HEK293 (cell line): ENCODE measurements around the gene PPIE.

Source experiments
- ATF2 ChIP-seq: fragments of 450-650 bp; formaldehyde crosslinking; IDR thresholded peaks from 2 replicates; pipeline ENCODE4 v1.5.1; 2016; ENCODE audit warnings: missing biosample characterization, missing genetic modification characterization, low read depth
- MYNN ChIP-seq: fragments of 450-650 bp; formaldehyde crosslinking; IDR thresholded peaks from 2 replicates; pipeline ENCODE4 v1.5.1; 2016; ENCODE audit warnings: missing biosample characterization, missing genetic modification characterization, borderline replicate concordance
- MZF1 ChIP-seq: fragments of 450-650 bp; formaldehyde crosslinking; IDR thresholded peaks from 2 replicates; pipeline ENCODE4 v1.5.1; 2017; ENCODE audit warnings: missing biosample characterization, missing genetic modification characterization, borderline replicate concordance
- ZBTB1 ChIP-seq: fragments of 450-650 bp; formaldehyde crosslinking; IDR thresholded peaks from 2 replicates; pipeline ENCODE4 v1.5.1; 2016; ENCODE audit warnings: missing biosample characterization, missing genetic modification characterization
- ZBTB21 ChIP-seq: fragments of 450-650 bp; formaldehyde crosslinking; IDR thresholded peaks from 2 replicates; pipeline ENCODE4 v1.5.1; 2017; ENCODE audit warnings: missing biosample characterization, missing genetic modification characterization
- ZBTB49 ChIP-seq: fragments of 450-650 bp; formaldehyde crosslinking; IDR thresholded peaks from 2 replicates; pipeline ENCODE4 v1.5.1; 2016; ENCODE audit warnings: missing biosample characterization, missing genetic modification characterization, low read depth
- ZBTB8A ChIP-seq: fragments of 450-650 bp; formaldehyde crosslinking; IDR thresholded peaks from 2 replicates; pipeline ENCODE4 v1.5.1; 2016; ENCODE audit warnings: missing biosample characterization, missing genetic modification characterization
- ZIC2 ChIP-seq: fragments of 450-650 bp; formaldehyde crosslinking; IDR thresholded peaks from 2 replicates; pipeline ENCODE4 v1.5.1; 2016; ENCODE audit warnings: missing biosample characterization, missing genetic modification characterization
- ZNF138 ChIP-seq: fragments of 450-650 bp; formaldehyde crosslinking; IDR thresholded peaks from 2 replicates; pipeline ENCODE4 v1.5.1; 2016; ENCODE audit warnings: missing biosample characterization, missing genetic modification characterization, borderline replicate concordance
- ZNF24 ChIP-seq: fragments of 450-650 bp; formaldehyde crosslinking; IDR thresholded peaks from 2 replicates; pipeline ENCODE4 v1.5.1; 2016; ENCODE audit warnings: missing biosample characterization, missing genetic modification characterization
- ZNF311 ChIP-seq: fragments of 450-650 bp; formaldehyde crosslinking; IDR thresholded peaks from 2 replicates; pipeline ENCODE4 v1.5.1; 2017; ENCODE audit warnings: missing biosample characterization, missing genetic modification characterization, borderline replicate concordance
- ZNF404 ChIP-seq: fragments of 450-650 bp; formaldehyde crosslinking; IDR thresholded peaks from 2 replicates; pipeline ENCODE4 v1.5.1; 2017; ENCODE audit warnings: missing biosample characterization, missing genetic modification characterization
- ZNF48 ChIP-seq: fragments of 450-650 bp; formaldehyde crosslinking; IDR thresholded peaks from 2 replicates; pipeline ENCODE4 v1.5.1; 2016; ENCODE audit warnings: missing biosample characterization, missing genetic modification characterization
- ZNF514 ChIP-seq: fragments of 450-650 bp; formaldehyde crosslinking; IDR thresholded peaks from 2 replicates; pipeline ENCODE4 v1.5.1; 2016; ENCODE audit warnings: missing biosample characterization, missing genetic modification characterization
- ZNF518A ChIP-seq: fragments of 450-650 bp; formaldehyde crosslinking; conservative IDR thresholded peaks from 2 replicates; pipeline ENCODE4 v1.5.1; 2016; ENCODE audit warnings: low read depth, missing biosample characterization, missing genetic modification characterization
- ZNF555 ChIP-seq: fragments of 450-650 bp; formaldehyde crosslinking; conservative IDR thresholded peaks from 2 replicates; pipeline ENCODE4 v1.5.1; 2017; ENCODE audit warnings: missing biosample characterization, mild to moderate bottlenecking, missing genetic modification characterization, inconsistent platforms
- ZNF560 ChIP-seq: fragments of 450-650 bp; formaldehyde crosslinking; IDR thresholded peaks from 2 replicates; pipeline ENCODE4 v1.5.1; 2017; ENCODE audit warnings: missing biosample characterization, missing genetic modification characterization, borderline replicate concordance
- ZNF621 ChIP-seq: fragments of 450-650 bp; formaldehyde crosslinking; IDR thresholded peaks from 2 replicates; pipeline ENCODE4 v1.5.1; 2017; ENCODE audit warnings: missing biosample characterization, missing genetic modification characterization
- ZNF664 ChIP-seq: fragments of 450-650 bp; formaldehyde crosslinking; IDR thresholded peaks from 2 replicates; pipeline ENCODE4 v1.5.1; 2016; ENCODE audit warnings: missing biosample characterization, missing genetic modification characterization
- ZNF707 ChIP-seq: fragments of 450-650 bp; formaldehyde crosslinking; IDR thresholded peaks from 2 replicates; pipeline ENCODE4 v1.5.1; 2016; ENCODE audit warnings: missing biosample characterization, missing genetic modification characterization
- TF ChIP-seq, protein P1 (sequence below): fragments of 450-650 bp; formaldehyde crosslinking; IDR thresholded peaks from 2 replicates; pipeline ENCODE4 v1.5.1; 2016; ENCODE audit warnings: missing biosample characterization, missing genetic modification characterization
- TF ChIP-seq, protein P2 (sequence below): fragments of 450-650 bp; formaldehyde crosslinking; IDR thresholded peaks from 2 replicates; pipeline ENCODE4 v1.5.1; 2016; ENCODE audit warnings: missing biosample characterization, missing genetic modification characterization

Gene PPIE

GRCh38 chr1:39720094-39720999 lies 18.3 kb upstream of the PPIE start (continued):
- TF ChIP-seq, protein P1, sequence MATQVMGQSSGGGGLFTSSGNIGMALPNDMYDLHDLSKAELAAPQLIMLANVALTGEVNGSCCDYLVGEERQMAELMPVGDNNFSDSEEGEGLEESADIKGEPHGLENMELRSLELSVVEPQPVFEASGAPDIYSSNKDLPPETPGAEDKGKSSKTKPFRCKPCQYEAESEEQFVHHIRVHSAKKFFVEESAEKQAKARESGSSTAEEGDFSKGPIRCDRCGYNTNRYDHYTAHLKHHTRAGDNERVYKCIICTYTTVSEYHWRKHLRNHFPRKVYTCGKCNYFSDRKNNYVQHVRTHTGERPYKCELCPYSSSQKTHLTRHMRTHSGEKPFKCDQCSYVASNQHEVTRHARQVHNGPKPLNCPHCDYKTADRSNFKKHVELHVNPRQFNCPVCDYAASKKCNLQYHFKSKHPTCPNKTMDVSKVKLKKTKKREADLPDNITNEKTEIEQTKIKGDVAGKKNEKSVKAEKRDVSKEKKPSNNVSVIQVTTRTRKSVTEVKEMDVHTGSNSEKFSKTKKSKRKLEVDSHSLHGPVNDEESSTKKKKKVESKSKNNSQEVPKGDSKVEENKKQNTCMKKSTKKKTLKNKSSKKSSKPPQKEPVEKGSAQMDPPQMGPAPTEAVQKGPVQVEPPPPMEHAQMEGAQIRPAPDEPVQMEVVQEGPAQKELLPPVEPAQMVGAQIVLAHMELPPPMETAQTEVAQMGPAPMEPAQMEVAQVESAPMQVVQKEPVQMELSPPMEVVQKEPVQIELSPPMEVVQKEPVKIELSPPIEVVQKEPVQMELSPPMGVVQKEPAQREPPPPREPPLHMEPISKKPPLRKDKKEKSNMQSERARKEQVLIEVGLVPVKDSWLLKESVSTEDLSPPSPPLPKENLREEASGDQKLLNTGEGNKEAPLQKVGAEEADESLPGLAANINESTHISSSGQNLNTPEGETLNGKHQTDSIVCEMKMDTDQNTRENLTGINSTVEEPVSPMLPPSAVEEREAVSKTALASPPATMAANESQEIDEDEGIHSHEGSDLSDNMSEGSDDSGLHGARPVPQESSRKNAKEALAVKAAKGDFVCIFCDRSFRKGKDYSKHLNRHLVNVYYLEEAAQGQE (tag by site-specific recombination) = peak; percentile 74
- no peak for TF ChIP-seq ZNF48
- peak; percentile 80 for TF ChIP-seq ZNF555
- TF ChIP-seq, protein P2, sequence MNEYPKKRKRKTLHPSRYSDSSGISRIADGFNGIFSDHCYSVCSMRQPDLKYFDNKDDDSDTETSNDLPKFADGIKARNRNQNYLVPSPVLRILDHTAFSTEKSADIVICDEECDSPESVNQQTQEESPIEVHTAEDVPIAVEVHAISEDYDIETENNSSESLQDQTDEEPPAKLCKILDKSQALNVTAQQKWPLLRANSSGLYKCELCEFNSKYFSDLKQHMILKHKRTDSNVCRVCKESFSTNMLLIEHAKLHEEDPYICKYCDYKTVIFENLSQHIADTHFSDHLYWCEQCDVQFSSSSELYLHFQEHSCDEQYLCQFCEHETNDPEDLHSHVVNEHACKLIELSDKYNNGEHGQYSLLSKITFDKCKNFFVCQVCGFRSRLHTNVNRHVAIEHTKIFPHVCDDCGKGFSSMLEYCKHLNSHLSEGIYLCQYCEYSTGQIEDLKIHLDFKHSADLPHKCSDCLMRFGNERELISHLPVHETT (tag by site-specific recombination) = peak; percentile 59; the same call in 1 of the 2 replicates
- TF ChIP-seq ZBTB49 (tag by site-specific recombination) = no peak
- peak; percentile 92; the same call in 1 of the 2 replicates for TF ChIP-seq ZNF404 (tag by site-specific recombination)
- TF ChIP-seq ZNF560 (tag by site-specific recombination) = peak; percentile 87
- no peak for TF ChIP-seq ZNF138 (tag by site-specific recombination)
- peak; percentile 21; the same call in 1 of the 2 replicates for TF ChIP-seq MZF1 (tag by site-specific recombination)
- no peak for TF ChIP-seq ZNF311 (tag by site-specific recombination)
- TF ChIP-seq ZBTB1 (tag by site-specific recombination) = peak; percentile 55; the same call in 1 of the 2 replicates
- TF ChIP-seq ATF2 (tag by site-specific recombination) = no peak
- peak; percentile 66; the same call in 1 of the 2 replicates for TF ChIP-seq ZNF514 (tag by site-specific recombination)
- TF ChIP-seq ZNF518A = peak; percentile 95
- TF ChIP-seq ZBTB8A = peak; percentile 80
- TF ChIP-seq ZNF621 (tag by site-specific recombination) = no peak
- no peak for TF ChIP-seq ZIC2 (tag by site-specific recombination)
- TF ChIP-seq ZNF24 (tag by site-specific recombination) = peak; percentile 48; the same call in 1 of the 2 replicates
- peak; percentile 66 for TF ChIP-seq ZBTB21
- TF ChIP-seq ZNF664 (tag by site-specific recombination) = peak; percentile 70
- peak; percentile 15; the same call in 1 of the 2 replicates for TF ChIP-seq ZNF707 (tag by site-specific recombination)
- TF ChIP-seq MYNN (tag by site-specific recombination) = no peak
